ENCODE data around the gene HOXD13.

Gene HOXD13

DNA sequence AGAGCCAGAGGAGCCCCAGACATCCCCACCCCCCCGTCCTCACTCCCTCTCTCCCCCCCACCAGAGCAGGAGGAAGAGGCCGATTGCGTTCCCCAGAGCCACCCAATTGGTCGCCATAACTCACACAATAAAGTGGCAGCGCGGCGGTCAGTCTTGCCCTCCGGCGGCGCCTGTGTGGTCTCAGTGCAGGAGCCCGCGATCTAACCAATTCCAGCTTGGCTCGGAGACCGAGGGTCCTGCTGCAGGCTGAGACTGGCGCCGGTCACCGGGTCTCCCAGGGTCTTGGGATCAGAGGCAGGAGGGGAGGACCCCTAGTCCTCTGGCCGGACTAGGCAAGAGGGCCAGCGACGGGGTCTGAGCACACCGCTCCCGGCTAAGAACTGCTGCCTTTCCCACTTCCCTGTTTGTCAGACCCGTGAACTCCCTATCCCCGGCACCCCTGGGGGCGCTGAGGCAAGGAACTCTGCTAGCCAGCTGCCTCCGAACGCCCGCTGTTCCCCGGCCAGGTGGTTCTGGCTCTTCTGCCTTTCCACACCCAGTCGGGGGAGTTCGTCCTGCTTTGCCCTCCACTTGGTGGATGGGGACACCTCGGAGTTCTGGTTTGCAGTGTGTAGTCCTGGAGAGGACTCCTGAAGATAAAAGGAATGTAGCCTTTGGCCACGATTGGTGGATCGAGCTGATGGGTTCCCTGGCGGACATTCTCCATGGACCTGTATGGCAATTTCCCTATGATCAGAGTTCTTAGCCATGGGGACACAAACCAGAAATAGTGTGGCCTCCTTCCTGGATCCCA, 6.0 kb downstream of the HOXD13 start:
- H3K36me3 ChIP-seq (replicated peaks; ENCODE audit: insufficient read depth, low read length), result no peaks in the 10 kb centered on the region
- no peaks in the 10 kb centered on the region; the same call in 1 of the 2 replicates for H3K27me3 ChIP-seq (replicated peaks; ENCODE audit: insufficient read depth, low read length)
- H3K27ac ChIP-seq (ENCODE audit: low read length), result no peak overlapping the region
- peaks cover 17% of the 10 kb centered on the region for H3F3A ChIP-seq (ENCODE audit: insufficient read depth, low read length)
- H3K9me2 ChIP-seq (replicated peaks; ENCODE audit: insufficient read depth, low read length), result no peaks in the 10 kb centered on the region
- 0 out of 2 replicates have a peak, but pooled peaks cover 5% of the 10 kb centered on the region for H3K4me1 ChIP-seq (ENCODE audit: low read length)
- no peaks in the 10 kb centered on the region for H4K20me1 ChIP-seq (ENCODE audit: insufficient read depth, low read length)
- no peak for DNase-seq
- H2AFZ ChIP-seq (ENCODE audit: low read length), result peak overlapping the region; percentile 81
- H3K4me2 ChIP-seq (ENCODE audit: low read depth, low read length), result peak overlapping the region; percentile 95
- H3K4me3 ChIP-seq (ENCODE audit: low read length), result peak overlapping the region; percentile 66
- no peak overlapping the region; the same call in 1 of the 2 replicates for H3K9ac ChIP-seq (ENCODE audit: low read length)
- no peaks in the 10 kb centered on the region for H3K79me2 ChIP-seq (ENCODE audit: low read length)
- H3K9me3 ChIP-seq (replicated peaks; ENCODE audit: insufficient read depth, low read length), result no peaks in the 10 kb centered on the region
- TF ChIP-seq EZH2 (optimal IDR thresholded peaks at IDR 0.05; ENCODE audit: low read depth, low read length) (no peak), EZH2phosphoT487 (IDR thresholded peaks at IDR 0.05; ENCODE audit: low read length) (no peak), CTCF (IDR thresholded peaks at IDR 0.05; ENCODE audit: low read length) (no peak)

GRCh38 chr2:176099159-176099727, 6.7 kb downstream of the HOXD13 start:
- Histone ChIP-seq H3K9me3 (replicated peaks; ENCODE audit: insufficient read depth, low read length) (no peaks in the 10 kb centered on the region), H3F3A (ENCODE audit: insufficient read depth, low read length) (peaks cover 17% of the 10 kb centered on the region), H3K9ac (ENCODE audit: low read length) (no peak overlapping the region), H3K79me2 (ENCODE audit: low read length) (no peaks in the 10 kb centered on the region), H2AFZ (ENCODE audit: low read length) (no peak overlapping the region), H3K4me3 (ENCODE audit: low read length) (no peak overlapping the region), H3K27me3 (replicated peaks; ENCODE audit: insufficient read depth, low read length) (peaks cover under 1% of the 10 kb centered on the region; the same call in 1 of the 2 replicates), H3K4me2 (ENCODE audit: low read depth, low read length) (no peak overlapping the region), H3K27ac (ENCODE audit: low read length) (no peak overlapping the region), H4K20me1 (ENCODE audit: insufficient read depth, low read length) (no peaks in the 10 kb centered on the region), H3K36me3 (replicated peaks; ENCODE audit: insufficient read depth, low read length) (no peaks in the 10 kb centered on the region), H3K4me1 (ENCODE audit: low read length) (0 out of 2 replicates have a peak, but pooled peaks cover 5% of the 10 kb centered on the region), H3K9me2 (replicated peaks; ENCODE audit: insufficient read depth, low read length) (no peaks in the 10 kb centered on the region)
- no peak for TF ChIP-seq EZH2phosphoT487 (IDR thresholded peaks at IDR 0.05; ENCODE audit: low read length)
- TF ChIP-seq CTCF (IDR thresholded peaks at IDR 0.05; ENCODE audit: low read length), result no peak
- no peak for TF ChIP-seq EZH2 (optimal IDR thresholded peaks at IDR 0.05; ENCODE audit: low read depth, low read length)
- DNase-seq, result no peak

GRCh38 chr2:176099728-176100546, 7.4 kb downstream of the HOXD13 start, which contains the start of gene HOXD12:
Gene HOXD12, plus strand, starts transcription at chr2:176099795. Its CDS starts 7 bp downstream, at chr2:176099802.
- Histone ChIP-seq H3K27ac (ENCODE audit: low read length) (no peak within 1 kb of the TSS), H3K9me3 (replicated peaks; ENCODE audit: insufficient read depth, low read length) (no peaks in the 10 kb centered on the region), H3F3A (ENCODE audit: insufficient read depth, low read length) (peaks cover 17% of the 10 kb centered on the region), H3K36me3 (replicated peaks; ENCODE audit: insufficient read depth, low read length) (no peaks in the 10 kb centered on the region), H3K4me3 (ENCODE audit: low read length) (no peak within 1 kb of the TSS), H3K4me1 (ENCODE audit: low read length) (0 out of 2 replicates have a peak, but pooled peaks cover 5% of the 10 kb centered on the region), H3K4me2 (ENCODE audit: low read depth, low read length) (peak within 1 kb of the TSS; percentile 95; the same call in 1 of the 2 replicates), H3K9ac (ENCODE audit: low read length) (no peak within 1 kb of the TSS), H4K20me1 (ENCODE audit: insufficient read depth, low read length) (no peaks in the 10 kb centered on the region), H2AFZ (ENCODE audit: low read length) (no peak within 1 kb of the TSS; the same call in 1 of the 2 replicates), H3K9me2 (replicated peaks; ENCODE audit: insufficient read depth, low read length) (no peaks in the 10 kb centered on the region), H3K79me2 (ENCODE audit: low read length) (no peaks in the 10 kb centered on the region), H3K27me3 (replicated peaks; ENCODE audit: insufficient read depth, low read length) (peaks cover 3% of the 10 kb centered on the region; the same call in 1 of the 2 replicates)
- TF ChIP-seq EZH2phosphoT487 (IDR thresholded peaks at IDR 0.05; ENCODE audit: low read length) (no peak), CTCF (IDR thresholded peaks at IDR 0.05; ENCODE audit: low read length) (no peak), EZH2 (optimal IDR thresholded peaks at IDR 0.05; ENCODE audit: low read depth, low read length) (no peak)
- DNase-seq, result no peak

Measured in MM.1S (cell line).